GM18861 (cell line): ENCODE data around the gene PLXDC1.
"Not testable (repeated sequence)": the region's sequence is repeated elsewhere in the genome, so short reads cannot be mapped to it uniquely, and the experiment has no call there.

Experiments
- ATAC-seq: cut with Tn5 transposase; IDR thresholded peaks from one replicate; pipeline ENCODE4 v1.9.1; 2021; ENCODE audit not compliant: unreplicated experiment

The PLXDC1 gene

DNA sequence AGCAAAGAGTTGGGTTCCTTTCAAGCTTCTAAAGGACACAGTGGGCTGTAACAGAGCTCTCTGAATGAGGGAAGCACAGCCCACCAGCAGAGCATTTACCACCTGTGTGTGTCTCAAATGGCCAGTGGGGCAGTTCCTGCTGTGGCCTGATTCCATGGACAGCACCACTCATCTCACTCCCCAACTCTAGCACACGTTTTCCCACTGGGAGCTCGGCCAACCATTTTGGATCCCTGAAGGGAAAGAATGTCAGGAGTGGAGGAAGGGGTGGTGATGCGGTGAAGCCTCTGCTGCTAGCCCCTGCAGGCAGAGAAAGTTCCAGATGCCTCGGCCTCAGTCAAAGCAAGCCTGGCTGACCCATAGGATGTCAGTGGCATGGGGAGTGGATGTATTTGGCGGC is 86.6 kb downstream of the PLXDC1 start:
- ATAC-seq = no peak

DNA sequence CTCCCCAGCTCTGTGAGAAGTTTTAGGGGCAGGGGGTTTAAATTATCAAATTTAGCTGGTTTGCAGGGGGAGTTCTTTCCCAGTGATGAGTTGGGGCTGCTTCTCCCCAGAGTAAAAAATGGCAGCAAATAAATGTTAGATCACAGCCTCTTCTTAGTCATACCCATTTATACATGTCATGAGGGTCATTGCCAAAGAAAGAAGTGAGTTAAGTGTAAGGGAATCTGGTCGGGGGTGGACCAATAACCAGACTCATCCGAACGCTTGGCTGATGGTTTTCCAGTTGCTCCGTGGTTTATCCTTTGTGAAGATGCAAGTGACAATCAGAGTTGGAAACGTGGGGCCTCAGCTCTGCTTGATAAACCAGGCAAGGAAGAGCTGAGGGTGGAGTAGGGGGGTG is 87.1 kb downstream of the PLXDC1 start:
- ATAC-seq = no peak

DNA sequence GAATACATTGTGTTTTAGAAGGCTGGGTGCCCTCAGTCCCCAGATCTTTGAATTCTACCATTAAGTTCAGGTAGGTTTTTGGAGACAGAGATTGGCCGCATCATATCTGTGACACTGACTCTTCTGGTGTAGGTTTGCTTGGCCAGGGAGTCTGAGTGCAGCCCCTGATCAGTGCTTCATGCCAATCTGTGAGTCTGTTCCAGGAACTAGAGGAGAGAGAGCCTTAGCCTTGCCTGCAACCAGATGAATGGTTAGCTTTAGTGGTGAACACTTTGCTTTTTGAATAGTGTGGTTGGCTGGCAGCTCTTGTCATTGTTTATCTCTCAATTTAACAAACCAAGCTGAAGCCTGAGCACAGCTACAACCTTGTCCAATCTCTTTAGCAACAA is 87.8 kb downstream of the PLXDC1 start:
- no peak for ATAC-seq

DNA sequence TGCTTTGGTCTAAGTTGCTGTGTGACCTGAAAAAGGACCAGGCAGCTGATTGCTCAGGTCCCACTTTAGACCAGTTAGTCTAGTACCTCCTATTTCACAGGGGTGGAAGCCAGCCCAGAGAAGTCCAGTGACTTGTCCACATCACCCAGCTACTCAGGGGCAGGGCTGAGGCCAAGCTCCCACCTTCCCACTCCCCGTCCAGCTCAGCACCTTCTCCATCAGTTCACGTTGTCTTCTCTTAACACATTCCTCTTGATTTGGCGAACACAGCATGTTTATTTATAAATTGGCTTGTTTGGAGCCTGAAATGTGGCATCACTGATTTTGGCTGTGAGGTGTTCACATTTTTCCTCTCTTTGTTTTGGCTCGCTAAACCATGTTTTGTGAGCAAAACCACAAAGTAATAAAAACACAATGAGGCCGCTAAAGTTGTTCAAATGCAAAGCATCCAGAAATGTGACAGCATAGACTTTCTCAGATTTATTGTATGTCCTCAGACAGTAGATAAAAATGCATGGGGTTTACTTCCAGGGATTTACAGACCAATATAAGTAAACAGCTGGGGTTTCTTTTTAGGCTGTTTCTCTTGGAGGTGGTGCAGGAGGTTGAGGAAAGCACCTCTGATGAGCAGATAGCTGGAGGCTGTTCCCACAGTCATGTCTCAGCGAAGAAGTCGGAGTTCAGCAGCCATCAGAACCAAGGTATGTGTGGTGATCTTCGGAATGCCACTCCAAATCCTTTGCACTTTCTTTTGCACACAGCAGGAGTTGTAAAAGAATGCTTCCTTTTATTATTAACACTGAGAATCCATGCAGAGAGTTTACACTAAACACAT is 88.4 kb downstream of the PLXDC1 start:
- no peak for ATAC-seq

DNA sequence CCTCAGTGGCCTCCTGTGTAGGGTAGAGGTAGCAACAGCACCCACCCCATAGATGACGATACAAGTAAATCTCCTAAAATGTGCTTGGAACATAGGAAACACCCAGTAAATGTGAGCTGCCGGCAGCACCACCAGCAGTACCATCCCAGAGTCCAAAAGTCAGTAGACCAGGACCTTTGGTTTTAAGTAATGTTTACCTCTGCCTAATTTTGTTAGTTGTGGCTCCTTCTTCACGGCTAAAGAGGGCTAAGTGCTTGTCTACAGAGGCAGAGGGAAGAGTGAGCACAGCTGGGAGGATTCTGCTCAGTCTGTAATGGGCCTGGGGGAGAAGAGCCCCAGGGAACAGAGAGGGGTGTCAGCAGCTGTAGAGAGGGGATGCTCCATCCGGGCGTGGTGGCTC is 92.9 kb downstream of the PLXDC1 start:
- no peak for ATAC-seq

DNA sequence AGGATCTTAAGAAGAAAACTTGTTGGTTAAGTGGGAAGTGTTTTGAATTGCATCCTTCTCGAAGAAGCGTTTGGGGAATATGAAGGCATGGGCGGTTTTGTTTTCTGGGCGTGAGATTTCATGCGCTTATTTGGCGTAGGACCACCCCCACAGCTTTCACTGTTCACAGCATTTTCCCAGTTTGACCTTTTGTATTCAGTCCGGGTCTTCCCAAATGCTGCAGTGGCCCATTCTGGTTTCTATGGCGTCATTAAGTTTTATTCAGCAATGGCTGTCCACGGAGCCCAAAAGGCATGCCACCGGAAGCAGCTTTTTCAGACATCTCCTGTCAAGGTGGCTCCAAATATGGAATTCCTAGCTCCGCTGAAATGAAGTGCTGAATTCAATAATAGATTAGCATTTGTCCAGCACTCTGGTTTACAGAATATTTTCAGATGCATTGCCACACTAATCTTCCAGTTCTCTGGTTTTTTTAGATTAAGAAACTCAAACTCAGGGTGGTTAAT is 93.7 kb downstream of the PLXDC1 start:
- ATAC-seq = no peak

DNA sequence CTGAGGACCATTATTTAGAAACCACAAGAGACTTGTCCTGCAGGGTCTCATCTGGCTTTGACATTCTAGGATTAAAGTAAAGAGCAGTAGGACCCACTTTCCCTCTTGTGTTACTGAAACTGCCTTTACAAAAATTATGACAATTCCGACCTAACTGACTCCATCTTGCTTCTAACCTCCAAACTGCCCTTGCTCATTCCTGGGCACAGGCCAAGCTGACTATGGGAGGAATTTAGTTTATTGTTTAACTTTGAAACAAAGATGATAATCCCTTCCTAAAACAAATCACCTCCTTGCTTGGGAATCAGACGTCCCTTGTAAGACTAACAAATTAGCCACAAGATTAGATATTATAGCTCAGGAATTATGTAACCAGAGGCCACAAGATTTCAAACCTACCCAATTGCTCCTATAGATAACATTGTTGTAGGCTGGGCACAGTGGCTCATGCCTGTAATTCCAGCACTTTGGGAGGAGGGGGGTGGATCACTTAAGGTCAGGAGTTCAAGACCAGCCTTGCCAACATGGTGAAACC is 97.3 kb downstream of the PLXDC1 start:
- ATAC-seq = no peak

DNA sequence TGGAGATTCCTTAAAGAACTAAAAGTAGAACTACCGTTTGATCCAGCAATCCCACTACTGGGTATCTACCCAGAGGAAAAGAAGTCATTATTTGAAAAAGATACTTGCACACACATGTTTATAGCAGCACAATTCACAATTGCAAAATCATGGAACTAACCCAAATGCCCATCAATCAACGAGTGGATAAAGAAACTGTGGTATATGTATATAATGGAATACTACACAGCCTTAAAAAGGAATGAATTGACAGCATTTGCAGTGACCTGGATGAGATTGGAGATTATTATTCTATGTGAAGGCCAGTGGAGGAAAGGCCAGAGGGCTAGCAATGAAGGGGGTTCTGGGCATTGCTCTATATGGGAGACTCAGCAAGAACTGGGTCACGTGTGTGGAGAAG is 99.0 kb downstream of the PLXDC1 start:
- ATAC-seq = not testable (repeated sequence)

DNA sequence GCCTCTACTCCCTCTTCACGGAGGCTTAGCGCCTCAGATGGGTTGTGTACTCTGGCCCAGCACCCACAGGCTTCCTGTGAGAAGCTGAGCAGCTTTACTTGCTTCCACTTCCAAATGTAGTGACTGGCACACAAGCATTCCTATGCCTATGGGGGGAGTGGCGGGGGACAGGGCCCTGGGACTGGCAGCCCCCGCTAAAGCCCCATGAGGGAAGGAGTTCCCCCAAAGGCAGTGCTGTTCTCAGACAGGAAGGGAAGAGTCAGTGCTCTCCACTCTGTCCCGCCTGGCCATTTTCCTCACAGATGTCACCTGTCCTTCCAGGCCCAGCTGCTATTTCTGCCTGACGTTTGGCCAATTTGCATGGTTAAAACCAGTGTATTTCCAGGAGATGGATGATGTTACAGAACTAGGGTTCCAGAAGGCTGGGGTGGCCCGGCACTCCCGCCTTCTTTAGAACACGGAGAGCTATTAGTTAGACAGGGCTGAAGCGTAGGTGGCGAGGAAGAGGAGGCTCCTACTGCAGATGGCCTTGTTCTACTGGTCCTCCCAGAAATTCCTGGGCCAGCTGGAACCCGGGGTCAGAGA is 100.3 kb downstream of the PLXDC1 start:
- no peak for ATAC-seq

DNA sequence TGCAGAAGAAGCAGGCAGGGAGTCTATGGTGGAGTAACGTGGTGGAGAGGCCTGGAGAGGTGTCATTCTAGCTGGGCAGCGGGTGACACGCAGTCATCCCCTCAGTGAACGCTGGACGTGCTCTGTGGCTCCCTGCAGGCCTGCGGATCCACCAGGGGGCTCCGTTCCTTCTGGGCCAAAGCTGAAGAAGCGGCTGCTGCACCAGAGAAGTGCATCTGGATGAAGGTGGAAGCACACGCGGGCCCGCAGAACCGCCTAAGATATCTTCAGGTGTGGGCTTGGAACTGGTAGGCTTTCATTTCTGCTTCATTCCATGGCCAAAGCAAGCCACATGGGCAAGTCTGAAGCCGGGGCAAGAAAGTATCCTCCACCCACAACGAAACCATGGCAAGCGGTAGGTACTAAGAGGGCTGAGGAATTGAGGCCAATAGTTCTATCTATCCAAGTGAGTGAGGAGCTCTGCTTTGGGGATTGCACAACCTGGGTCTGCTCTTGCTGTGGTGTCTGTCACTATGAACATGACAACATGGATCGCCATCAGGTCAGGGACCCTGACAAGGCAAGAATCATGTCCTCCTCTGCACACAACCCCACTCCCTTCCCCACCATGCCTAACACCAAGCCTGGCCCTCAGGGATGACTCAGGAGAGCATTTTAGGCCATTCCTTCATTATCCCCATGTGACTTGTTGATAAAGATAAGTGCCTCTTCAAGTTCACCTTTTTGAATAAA is 105.3 kb downstream of the PLXDC1 start:
- no peak for ATAC-seq

DNA sequence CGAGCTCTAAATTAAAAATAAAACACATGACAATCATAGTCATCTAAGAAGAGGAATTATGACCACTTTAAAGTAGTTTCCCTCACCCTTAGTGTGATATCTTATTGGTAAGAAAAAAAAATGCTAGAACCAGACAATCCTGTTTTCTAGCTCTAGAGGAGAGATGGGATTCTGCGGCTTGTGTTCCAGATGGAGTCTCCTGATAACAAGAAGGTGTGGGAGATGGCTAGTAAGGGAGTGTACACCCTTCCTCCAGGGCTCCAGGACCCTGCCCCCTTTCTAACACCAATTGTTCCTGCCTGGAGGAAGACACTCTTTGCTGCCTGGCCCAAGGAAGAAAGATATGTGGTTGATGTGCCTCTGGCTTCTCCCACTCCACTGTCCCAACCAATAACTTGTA is 115.4 kb downstream of the PLXDC1 start:
- ATAC-seq = no peak

DNA sequence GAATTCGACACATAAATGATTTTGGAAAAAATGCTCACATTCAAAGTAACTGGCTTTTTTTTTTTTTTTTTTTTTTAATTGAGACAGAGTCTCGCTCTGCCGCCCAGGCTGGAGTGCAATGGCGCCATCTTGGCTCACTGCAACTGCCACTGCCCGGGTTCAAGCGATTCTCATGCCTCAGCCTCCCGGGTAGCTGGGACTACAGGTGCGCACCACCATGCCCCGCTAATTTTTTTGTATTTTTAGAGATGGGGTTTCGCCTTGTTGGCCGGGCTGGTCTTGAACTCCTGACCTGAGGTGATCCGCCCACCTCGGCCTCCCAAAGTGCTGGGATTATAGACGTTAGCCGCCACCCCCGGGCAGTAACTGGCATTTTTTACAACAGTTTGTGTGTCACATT is 115.9 kb downstream of the PLXDC1 start:
- ATAC-seq = not testable (repeated sequence)

DNA sequence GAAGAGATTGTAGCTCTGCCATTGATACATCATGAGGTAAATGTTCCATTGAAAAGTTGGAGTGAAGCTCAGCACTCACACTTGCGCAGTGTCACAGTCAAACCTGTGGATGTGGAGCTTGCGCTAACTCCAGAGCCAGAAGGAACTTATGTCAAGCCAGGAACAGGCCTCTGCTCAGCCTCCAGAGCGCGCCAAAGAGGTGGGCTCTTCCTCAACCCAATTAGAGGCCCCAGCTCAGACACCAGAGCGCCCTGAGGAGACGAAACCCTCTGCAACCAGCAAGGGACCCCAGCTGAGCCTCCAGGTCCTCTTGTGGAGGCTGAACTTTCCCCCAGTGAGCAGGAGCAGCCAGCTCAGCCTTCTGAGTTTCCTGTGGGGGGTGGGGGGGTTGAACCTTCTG is 122.7 kb downstream of the PLXDC1 start:
- ATAC-seq = no peak

DNA sequence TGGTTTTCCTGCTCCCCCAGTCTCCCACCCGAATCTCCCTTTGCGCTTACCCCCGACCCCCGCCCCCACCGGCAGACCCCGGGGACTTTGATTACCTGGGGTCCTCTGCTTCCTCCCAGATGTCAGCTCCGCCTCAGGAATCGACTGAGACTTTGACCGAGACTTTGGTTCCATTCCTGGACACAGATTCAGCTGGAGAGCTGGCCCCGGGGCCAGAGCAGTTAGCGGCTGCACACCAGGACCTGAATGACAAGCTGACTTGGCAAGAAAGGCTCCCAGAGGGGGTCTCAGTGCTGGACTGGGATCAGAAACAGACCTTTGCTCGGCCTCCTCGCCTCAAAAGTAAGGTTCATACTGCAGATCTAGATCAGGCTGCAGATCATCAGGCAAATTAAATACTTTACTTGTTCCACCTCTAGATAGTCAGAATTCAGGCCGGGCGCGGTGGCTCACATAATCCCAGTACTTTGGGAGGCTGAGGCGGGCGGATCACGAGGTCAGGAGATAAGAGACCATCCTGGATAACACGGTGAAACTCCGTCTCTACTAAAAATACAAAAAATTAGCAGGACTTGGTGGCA is 123.9 kb downstream of the PLXDC1 start:
- no peak for ATAC-seq

DNA sequence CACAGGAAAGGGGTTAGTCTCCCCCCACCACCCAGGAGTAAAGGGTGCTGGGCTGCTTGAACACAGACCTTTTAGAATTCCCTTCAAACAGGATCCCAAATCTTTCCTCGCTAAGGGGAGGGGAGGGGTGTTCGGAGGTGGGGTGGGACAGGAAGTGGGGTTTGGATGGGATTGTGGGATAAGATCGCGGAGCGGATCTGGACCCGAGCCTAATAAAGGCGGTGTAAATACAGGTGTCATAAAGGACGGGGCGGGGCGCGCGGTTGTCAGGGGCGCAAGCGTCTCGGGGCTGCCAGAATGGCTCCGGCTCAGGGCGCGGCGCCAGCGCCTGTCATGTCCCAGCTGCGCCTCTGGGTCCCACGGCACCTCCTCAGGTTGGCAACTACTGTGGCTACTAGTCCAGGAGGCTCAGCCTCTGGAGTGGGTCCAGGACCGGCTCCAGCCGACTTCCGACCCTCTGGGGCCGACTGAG is 124.4 kb downstream of the PLXDC1 start:
- no peak for ATAC-seq

DNA sequence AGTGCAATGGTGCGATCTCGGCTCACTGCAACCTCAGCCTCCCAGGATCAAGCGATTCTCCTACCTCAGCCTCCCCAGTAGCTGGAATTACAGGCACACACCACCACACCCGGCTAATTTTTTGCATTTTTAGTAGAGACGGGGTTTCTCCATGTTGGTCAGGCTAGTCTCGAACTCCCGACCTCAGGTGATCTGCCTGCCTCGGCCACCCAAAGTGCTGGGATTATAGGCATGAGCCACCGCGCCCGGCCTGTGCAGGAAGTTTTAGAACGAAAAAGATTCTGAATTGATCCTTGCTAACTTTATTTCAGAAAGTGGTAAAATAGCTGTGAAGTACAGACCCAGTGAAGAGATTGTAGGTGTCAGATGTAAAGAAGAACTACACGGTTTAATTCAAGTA is 125.1 kb downstream of the PLXDC1 start:
- ATAC-seq = not testable (repeated sequence)

DNA sequence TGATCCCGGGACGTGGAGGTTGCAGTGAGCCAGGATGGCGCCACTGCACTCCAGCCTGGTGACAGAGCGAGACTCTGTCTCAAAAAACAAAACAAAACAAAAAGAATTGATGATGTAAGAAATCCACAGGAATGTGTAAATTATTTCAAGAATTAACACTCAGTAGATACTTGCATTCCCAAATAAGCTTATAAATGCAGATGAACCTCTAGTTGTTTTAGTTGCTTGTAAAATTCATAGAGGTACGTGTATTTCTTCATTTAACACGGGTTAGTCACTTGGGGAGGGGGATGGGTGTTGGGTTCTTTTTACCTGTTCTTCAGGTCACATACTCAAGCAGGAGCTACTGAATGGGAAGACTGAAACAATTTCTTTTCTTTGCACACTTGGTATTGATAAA is 128.5 kb downstream of the PLXDC1 start:
- no peak for ATAC-seq

DNA sequence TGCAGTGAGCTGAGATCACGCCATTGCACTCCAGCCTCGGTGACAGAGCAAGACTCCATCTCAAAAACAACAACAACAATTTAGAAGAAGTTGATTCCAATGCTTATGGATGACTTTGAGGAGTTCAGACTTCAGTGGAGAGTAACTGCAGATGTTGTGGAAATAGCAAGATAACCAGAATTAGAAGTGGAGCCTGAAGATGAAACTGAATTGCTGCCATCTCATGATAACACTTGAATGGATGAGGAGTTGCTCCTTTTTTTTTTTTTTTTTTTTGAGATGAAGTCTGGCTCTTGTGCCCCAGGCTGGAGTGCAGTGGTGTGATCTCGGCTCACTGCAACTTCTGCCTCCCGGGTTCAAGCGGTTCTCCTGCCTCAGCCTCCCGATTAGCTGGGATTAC is 131.4 kb downstream of the PLXDC1 start:
- ATAC-seq = not testable (repeated sequence)

DNA sequence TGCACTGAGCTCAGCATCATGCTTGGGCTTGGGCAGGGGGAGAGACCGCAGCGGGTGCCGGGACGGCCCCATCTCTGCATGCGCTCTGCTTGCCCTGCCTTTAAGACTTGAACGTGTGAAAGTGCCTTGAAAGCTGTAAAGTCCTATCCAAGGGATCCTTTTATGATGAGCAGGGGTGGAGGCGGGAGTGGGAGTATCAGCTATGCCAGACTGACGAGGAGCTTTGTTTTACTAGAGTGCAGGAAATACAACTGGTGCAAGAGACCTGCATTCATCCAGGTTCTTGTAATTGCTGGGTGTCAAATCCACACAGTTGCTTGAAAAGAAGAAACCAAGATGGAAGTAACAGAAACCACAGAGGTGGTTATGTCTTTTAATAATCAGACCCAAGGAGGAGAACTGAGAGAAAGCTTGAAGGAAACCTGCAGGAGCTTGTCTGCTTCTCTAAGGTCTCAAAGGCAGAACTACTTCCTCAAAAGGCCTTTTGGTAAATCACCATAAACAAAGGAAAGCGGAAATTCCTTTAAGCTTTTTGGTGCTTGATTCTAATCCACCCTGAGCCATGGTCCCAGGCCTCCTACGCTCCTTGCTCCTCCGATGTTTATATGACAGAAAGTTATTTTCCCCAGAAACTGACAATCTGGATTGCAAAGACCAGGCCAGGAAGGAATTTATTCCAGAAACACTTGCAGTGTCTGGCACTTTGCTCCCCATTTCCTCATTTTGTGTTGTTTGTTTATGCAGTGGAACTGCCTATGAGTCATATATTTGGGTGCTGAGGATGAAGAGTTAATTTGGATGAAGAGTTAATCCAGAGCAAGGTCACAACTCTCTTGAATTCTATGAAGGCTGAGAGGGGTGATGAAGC is 132.9 kb downstream of the PLXDC1 start:
- no peak for ATAC-seq
